Progenitor cell of endocrine pancreas (in vitro differentiated cells): ENCODE data around the gene TXNDC11. TPM values are rescaled to one million over a fixed set of nuclear protein-coding genes. Genes with fewer than 3 reads are reported as not detected.
A peak's percentile ranks its signal among the peaks of the same experiment; 100 is the strongest.
"Not testable (repeated sequence)": the region's sequence is repeated elsewhere in the genome, so short reads cannot be mapped to it uniquely, and the experiment has no call there.

ENCODE experiments used
- DNase-seq: peaks from one replicate; pipeline ENCODE4 v3.0.0; 2021; ENCODE audit warnings: low spot score; ENCODE audit not compliant: unreplicated experiment
- H3K27ac Mint-ChIP-seq: 2 replicates; pipeline ENCODE4 v1.8.0; 2021; ENCODE audit warnings: mild to moderate bottlenecking, moderate library complexity, mixed read lengths
- H3K27me3 Mint-ChIP-seq: 2 replicates; pipeline ENCODE4 v1.8.0; 2021; ENCODE audit warnings: mixed read lengths
- H3K36me3 Mint-ChIP-seq: 2 replicates; pipeline ENCODE4 v1.8.0; 2022; ENCODE audit warnings: mixed read lengths; ENCODE audit not compliant: insufficient read depth
- H3K4me1 Mint-ChIP-seq: 2 replicates; pipeline ENCODE4 v1.8.0; 2021; ENCODE audit warnings: low read depth, mixed read lengths
- H3K4me3 Mint-ChIP-seq: 2 replicates; pipeline ENCODE4 v1.8.0; 2021; ENCODE audit warnings: low read depth, mild to moderate bottlenecking, moderate library complexity, mixed read lengths
- H3K9me3 Mint-ChIP-seq: 2 replicates; pipeline ENCODE4 v1.8.0; 2021; ENCODE audit warnings: low read depth, mixed read lengths
- CTCF ChIP-seq: fragments of 200-600 bp; sonication (generic); IDR thresholded peaks from one replicate; pipeline ENCODE4 v1.5.0; 2021; ENCODE audit warnings: antibody characterized with exemption, mild to moderate bottlenecking; ENCODE audit not compliant: unreplicated experiment
- long read RNA-seq: library from polyadenylated mRNA; unstranded; transcript quantifications from one replicate; pipeline ENCODE4 v2.0.0, GENCODE V29; 2020
- total RNA-seq: library from RNA; stranded (reverse); gene quantifications from 2 replicates; pipeline ENCODE4 v1.2.1, GENCODE V29; 2021

The TXNDC11 gene
- total RNA-seq, result 24.9 and 30.8 TPM in 2 replicates
- long read RNA-seq, partial matches to known transcripts, result 2 of 4 reads
- long read RNA-seq, other reads (novel, unspliced or antisense), result 1 of 4 reads

GRCh38 chr16:11742536-11743307, at the start of gene TXNDC11:
TSS of gene TXNDC11 (minus strand) at chr16:11742857. CDS start at chr16:11742730, 127 bp downstream.
- Mint-ChIP-seq H3K27ac (peak within 1 kb of the TSS; percentile 98), H3K27me3 (no peaks in the 10 kb centered on the region), H3K4me3 (peak within 1 kb of the TSS; percentile 92), H3K36me3 (peaks cover 3% of the 10 kb centered on the region), H3K4me1 (peaks cover 29% of the 10 kb centered on the region), H3K9me3 (no peaks in the 10 kb centered on the region)
- peak; percentile 98 for DNase-seq
- no peak for TF ChIP-seq CTCF

- Mint-ChIP-seq H3K4me3 (no peak overlapping the region), H3K4me1 (peaks cover 41% of the 10 kb centered on the region), H3K36me3 (peaks cover 11% of the 10 kb centered on the region), H3K27me3 (no peaks in the 10 kb centered on the region), H3K27ac (peak overlapping the region; percentile 67), H3K9me3 (no peaks in the 10 kb centered on the region)
- TF ChIP-seq CTCF, result no peak
- no peak for DNase-seq
These were observed 48.6 kb upstream of the TXNDC11 start for GRCh38 chr16:11791144-11791828.

- Mint-ChIP-seq H3K4me1 (peaks cover 28% of the 10 kb centered on the region), H3K27me3 (no peaks in the 10 kb centered on the region), H3K4me3 (no peak overlapping the region), H3K9me3 (no peaks in the 10 kb centered on the region), H3K36me3 (peaks cover 7% of the 10 kb centered on the region), H3K27ac (no peak overlapping the region)
- no peak for DNase-seq
- no peak for TF ChIP-seq CTCF
These were observed 46.3 kb upstream of the TXNDC11 start for GRCh38 chr16:11788914-11789313.

GRCh38 chr16:11784980-11785599, 42.4 kb upstream of the TXNDC11 start:
- H3K27ac Mint-ChIP-seq, H3K36me3 Mint-ChIP-seq, H3K4me3 Mint-ChIP-seq, H3K9me3 Mint-ChIP-seq, DNase-seq, H3K4me1 Mint-ChIP-seq, H3K27me3 Mint-ChIP-seq: not testable (repeated sequence)

- H3K4me3 Mint-ChIP-seq, H3K27ac Mint-ChIP-seq, DNase-seq, H3K36me3 Mint-ChIP-seq, H3K9me3 Mint-ChIP-seq, H3K4me1 Mint-ChIP-seq, H3K27me3 Mint-ChIP-seq: not testable (repeated sequence)
These were observed 41.7 kb upstream of the TXNDC11 start for GRCh38 chr16:11784381-11784780.

- Mint-ChIP-seq H3K4me1 (peaks cover 9% of the 10 kb centered on the region), H3K27me3 (no peaks in the 10 kb centered on the region), H3K9me3 (no peaks in the 10 kb centered on the region), H3K4me3 (no peak overlapping the region), H3K36me3 (peaks cover 2% of the 10 kb centered on the region), H3K27ac (peak overlapping the region; percentile 62)
- no peak for DNase-seq
- TF ChIP-seq CTCF, result no peak
These were observed 41.3 kb upstream of the TXNDC11 start for GRCh38 chr16:11784038-11784369.
